T follicular helper cell (primary cell): ENCODE results near the gene INPP5B.
"Not testable (repeated sequence)": the region's sequence is repeated elsewhere in the genome, so short reads cannot be mapped to it uniquely, and the experiment has no call there.

Experiments used
- DNase-seq: peaks from one replicate; pipeline ENCODE4 v3.0.0-alpha.2; 2020; ENCODE audit warnings: low read depth

The INPP5B gene

DNA sequence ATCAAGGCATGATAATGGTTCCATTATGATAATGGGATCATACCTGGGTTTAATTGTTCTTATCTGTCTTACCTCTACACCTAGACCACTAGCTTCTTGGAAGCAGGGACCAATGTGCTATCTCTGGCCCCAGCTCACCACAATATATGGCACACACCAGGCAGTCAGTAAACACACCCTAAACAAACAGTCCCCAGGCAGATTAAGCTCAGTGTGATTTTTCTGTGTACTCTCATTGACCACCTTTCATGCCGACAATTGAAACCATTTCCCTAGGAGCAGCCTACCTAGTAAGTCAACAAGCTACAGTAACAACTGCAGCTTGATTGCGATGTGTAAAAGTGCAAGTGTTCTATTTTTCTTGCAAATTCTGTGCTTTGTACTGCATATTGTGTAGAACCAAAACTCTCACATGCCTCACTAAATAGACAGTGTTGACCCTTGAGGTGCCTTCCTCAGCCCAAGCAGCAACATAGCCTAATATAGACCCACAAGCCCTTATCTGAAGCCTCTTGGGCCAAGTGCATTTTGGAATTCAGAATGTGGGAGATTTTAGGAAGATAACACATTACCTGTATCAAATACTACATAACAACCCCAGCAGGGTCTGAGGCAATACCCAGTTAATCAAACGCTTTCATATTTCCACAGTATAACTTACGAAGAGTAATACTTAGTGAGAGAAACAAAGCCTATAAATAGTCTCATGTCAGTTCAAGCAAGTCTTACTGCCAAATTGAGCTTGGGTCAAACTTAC, 32.0 kb downstream of the INPP5B start:
- DNase-seq = no peak

- not testable (repeated sequence) for DNase-seq
Measured at GRCh38 chr1:37911478-37911877, 35.4 kb downstream of the INPP5B start.

DNA sequence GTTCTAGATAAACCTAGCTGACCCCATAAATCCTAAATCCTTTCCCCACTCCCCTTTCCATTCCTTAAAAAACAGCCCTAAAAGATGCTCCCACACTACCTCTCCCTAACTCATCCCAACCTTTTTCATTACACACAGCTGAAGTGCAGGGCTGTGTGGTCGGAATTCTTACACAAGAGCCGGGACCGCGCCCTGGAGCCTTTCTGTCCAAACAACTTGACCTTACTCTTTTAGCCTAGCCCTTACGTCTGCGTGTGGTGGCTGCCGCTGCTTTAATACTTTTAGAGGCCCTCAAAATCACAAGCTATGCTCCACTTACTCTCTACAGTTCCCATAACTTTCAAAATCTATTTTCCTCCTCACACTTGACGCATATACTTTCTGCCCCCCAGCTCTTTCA, 36.0 kb downstream of the INPP5B start:
- not testable (repeated sequence) for DNase-seq

DNA sequence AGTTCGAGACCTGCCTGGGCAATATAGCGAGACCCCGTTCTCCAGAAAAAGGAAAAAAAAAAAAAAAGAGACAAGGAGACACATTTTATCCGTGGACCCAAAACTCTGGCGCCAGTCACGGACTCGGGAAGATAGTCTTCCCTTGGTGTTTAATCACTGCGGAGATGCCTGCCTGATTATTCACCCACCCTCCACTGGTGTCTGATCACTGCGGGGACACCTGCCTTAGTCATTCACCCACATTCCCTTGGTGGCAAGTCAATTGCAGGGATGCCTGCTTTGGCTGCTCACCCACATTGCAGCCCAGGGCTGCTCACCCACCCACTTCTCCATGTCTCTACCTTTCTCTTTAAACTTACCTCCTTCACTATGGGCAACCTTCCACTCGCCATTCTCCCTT, 38.3 kb downstream of the INPP5B start:
- DNase-seq = not testable (repeated sequence)

GRCh38 chr1:37907416-37908125, 39.3 kb downstream of the INPP5B start:
- DNase-seq = not testable (repeated sequence)

DNA sequence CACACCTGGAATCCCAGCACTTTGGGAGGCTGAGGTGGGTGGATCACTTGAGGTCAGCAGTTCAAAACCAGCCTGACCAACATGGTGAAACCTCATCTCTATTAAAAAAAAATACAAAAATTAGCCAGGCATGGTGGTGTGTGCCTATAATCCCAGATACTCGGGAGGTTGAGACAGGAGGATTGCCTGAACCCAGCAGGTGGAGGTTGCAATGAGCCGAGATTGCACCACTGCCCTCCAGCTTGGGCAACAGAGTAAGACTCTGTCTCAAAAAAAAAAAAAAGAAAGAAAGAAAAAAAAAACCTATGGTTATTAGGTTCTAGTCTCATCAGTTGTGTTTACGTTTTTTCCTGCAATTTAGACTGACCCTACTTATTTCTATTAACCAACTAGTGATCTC, 40.3 kb downstream of the INPP5B start:
- not testable (repeated sequence) for DNase-seq

GRCh38 chr1:37905727-37906126, 41.1 kb downstream of the INPP5B start:
- no peak for DNase-seq

DNA sequence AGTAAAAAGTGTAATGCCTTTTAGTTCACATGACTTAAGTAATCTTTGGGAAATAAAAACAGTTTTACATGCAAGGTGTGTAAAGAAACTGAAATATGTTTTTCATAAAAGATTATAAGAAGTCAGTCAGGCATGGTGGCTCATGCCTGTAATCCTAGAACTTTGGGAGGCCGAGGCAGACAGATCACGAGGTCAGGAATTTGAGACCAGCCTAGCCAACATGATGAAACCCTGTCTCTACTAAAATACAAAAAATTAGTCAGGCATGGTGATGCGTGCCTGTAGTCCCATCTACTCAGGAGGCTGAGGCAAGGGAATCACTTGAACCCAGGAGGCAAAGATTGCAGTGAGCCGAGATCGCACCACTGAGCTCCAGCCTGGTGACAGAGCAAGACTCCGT, 42.9 kb downstream of the INPP5B start:
- DNase-seq = not testable (repeated sequence)

GRCh38 chr1:37902983-37903382, 43.9 kb downstream of the INPP5B start:
- no peak for DNase-seq

DNA sequence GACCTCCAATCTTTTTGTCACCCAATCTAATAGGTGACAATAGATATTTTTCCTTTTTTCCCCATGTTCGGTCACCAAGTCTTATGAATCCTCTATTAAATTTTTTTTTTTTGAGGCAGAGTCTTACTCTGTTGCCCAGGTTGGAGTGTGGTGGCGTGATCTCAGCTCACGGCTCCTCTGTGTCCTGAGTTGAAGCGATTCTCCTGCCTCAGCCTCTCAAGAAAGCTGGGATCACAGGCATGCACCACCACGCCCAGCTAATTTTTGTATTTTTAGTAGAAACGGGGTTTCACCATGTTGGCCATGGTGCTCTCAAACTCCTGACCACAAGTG, 45.0 kb downstream of the INPP5B start:
- DNase-seq = no peak

DNA sequence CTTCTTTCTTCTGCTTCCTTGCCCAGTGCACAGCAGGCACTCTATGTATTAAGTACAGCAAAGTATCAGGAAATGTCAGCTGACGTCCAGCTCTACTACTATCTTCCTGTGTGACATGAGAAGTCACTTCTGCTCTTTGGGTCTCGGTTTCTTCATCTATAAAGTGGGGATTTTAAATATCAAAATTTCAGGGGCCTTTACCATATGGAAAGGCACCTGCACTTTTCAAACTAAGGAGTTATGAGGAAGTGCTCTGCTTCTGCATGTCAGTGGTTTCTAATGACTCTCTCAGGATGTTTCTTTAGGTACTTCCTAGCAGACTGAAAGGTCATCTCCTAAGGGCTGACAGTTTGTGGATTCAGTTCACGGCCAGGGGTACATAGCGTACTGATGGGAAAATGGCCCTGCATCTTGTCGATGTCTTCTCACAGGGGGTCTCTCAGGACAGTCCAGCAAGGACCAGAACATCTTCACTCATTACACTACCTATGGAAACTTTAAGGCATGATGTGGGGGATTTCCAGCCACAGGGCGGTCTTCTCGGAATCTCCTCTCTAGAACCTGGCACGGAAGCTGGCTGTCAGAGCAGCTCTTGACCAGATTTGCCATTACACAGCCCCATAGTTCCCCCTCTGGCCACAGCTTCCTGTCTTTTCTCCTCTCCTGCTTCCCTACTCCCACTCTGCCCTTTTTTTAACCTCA, 45.5 kb downstream of the INPP5B start:
- no peak for DNase-seq

DNA sequence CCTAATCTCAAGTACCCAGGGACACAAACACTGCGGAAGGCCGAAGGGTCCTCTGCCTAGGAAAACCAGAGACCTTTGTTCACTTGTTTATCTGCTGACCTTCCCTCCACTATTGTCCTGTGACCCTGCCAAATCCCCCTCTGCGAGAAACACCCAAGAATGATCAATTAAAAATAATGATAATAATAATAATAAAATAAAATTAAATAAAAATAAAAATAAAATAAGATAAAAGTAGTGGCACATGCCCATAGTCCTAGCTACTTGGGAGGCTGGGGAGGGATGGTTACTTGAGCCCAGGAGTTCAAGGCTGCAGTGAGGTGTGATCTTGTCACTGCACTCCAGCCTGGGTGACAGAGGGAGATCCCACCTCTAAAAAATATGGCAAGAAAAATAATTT, 49.3 kb downstream of the INPP5B start:
- not testable (repeated sequence) for DNase-seq

- no peak for DNase-seq
Measured at GRCh38 chr1:37893673-37894072, 53.2 kb downstream of the INPP5B start.

DNA sequence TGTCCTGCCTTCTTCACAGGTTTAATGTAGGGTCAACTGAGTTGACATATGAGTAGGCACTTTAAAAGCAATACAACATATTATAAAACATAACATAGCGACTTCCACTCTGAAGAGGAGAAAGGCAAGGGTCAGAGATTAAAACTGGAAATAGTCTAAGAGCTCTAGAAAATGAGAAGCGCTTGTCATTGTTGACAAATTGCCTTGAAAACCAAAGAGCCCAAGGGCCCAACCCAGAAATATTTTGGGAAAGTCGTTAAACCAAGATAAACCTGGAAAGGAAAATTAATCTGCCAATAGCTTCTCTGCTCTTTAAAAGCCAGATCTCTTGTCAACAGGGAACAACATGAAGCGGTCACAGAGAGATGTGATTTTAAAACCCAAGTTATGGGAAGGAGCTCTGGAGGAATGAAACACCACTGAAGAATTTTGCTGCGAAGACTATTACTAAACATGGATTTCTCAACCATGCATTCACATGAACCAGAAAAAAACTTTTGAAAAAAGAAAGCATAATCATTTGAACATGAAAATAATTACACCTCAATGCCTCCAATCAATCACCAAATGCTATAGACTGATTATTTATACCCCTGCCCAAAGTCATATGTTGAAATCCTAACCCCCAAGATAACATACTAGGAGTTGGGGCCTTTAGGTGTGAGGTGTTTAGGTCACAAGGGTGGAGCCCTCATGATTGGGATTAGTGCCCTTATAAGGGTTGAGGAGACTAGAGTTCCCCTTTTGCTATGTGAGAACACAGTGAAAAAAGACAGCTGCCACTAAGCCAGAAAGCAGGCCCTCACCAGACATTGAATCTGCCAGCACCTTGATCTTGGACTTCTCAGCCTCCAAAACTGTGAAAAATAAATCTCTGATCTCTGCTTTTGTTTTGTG, 54.5 kb downstream of the INPP5B start:
- DNase-seq = no peak

GRCh38 chr1:37890378-37891014, 56.4 kb downstream of the INPP5B start:
- no peak for DNase-seq

DNA sequence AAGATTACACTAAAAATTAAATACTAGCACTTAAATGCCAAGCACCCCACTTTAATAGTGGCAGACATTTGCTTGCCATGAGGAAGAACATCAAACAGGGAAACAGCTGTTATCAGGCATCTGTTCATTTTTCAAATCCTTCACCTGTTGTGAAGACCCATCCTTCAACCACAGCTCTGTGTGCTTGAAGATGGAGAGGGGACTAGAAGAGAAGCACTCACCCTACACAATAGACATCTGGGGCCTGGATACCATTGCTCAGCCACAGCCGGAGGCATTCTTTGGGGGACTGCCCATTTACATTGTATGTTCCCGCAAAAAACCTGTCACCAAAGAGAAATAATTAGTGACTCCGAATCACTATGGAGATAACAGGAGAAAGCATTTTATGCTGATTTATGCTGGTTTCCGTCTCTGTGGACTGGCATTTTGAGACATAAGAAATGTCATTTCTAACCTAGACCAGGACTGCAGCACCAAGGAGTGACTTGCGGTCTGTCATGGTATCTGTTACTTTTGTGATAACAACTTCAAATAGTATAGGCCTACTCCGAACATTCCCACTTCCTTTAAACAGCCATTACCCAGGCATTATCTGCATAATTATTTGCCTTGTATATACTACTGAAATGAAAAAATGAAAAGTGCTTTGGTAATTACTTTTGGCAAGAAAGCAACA, 58.7 kb downstream of the INPP5B start:
- DNase-seq = no peak

GRCh38 chr1:37884145-37884544, 62.7 kb downstream of the INPP5B start:
- no peak for DNase-seq

DNA sequence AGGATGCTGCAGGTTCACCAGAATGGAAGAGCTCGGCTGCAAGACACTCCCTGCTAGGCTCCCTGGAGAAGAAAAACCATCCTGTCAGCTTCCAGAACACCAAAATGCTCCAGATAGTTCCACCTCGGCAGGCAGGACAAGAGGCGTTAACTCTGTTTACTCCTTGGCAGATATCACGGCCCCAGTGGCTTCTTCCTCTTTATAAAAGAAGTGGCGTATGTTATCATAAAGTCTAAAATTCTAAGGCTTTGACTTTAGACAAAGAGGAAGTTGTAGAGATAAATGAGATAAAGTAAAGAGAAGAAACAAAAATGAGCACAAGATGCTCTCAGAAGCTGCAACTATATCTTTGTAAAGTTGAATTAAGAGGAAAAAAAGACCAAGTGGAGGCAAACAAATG, 63.2 kb downstream of the INPP5B start:
- DNase-seq = no peak

DNA sequence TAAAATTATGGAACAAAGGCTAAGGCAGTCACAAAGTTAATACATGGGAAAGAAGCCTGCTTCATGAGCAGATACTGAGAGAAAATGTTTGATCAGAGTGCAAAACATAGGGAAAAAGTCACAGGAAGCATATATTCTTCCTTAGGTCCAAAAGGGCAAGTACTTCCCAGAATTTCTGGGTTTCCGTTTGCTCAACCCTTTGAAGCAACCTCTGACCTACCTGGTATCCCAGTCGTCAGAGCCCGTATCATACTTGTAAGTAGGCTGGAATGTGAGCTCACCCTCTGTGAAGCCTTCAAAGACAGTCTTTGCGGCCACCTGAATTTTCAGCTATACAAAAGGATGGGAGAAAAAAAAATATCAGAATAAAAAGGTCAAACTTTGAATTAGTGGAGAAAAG, 67.0 kb downstream of the INPP5B start:
- DNase-seq = no peak

DNA sequence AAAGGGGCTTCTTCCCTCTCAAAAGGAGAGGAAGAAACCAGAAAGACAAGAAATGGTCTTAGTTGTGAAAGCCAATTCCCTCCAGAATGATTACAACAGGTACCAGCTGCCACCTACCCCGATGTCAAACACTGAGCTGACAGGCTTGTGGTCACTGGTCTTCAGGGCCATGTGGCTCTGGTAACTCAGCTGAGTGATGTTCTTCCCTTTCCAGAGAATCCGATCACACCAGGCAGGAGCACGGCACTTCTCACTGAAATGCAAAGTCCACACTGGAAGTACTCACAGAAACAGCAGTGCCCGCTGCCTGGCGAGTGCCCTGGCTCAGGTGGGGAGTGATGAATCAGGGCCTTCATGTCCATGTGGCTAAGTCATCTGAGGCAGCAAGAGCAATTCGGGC, 68.8 kb downstream of the INPP5B start:
- no peak for DNase-seq

GRCh38 chr1:37875833-37876232, 71.0 kb downstream of the INPP5B start:
- no peak for DNase-seq
